WTC11 (cell line): Measurements from ENCODE around the gene PTPRN2. TPM values are rescaled to one million over a fixed set of nuclear protein-coding genes. Genes with fewer than 3 reads are reported as not detected.

ENCODE experiments used
- ATAC-seq: fragments of 200-7000 bp; cut with Tn5 transposase; 2 replicates; pipeline ENCODE4 v1.10.0; 2021; ENCODE audit warnings: mild to moderate bottlenecking, moderate library complexity
- CTCF ChIA-PET: fragments of 300-600 bp; sonication (Branson Sonifier 250); formaldehyde crosslinking; loops from one replicate; lab custom pipeline; 2021; ENCODE audit warnings: antibody characterized with exemption; lab: Charles Lee
- POLR2A ChIA-PET: fragments of 350-600 bp; sonication (Branson Sonifier 250); formaldehyde crosslinking; loops from one replicate; lab custom pipeline; 2021; ENCODE audit warnings: antibody characterized with exemption; lab: Charles Lee
- DNase-seq: peaks from one replicate; pipeline ENCODE4 v3.0.0; 2021; ENCODE audit warnings: low spot score
- H3K27ac Mint-ChIP-seq: 2 replicates; pipeline ENCODE4 v1.8.0; 2021; ENCODE audit warnings: mixed read lengths
- H3K27me3 Mint-ChIP-seq: 2 replicates; pipeline ENCODE4 v1.8.0; 2021; ENCODE audit warnings: low read depth, mild to moderate bottlenecking, moderate library complexity, mixed read lengths
- H3K36me3 Mint-ChIP-seq: 2 replicates; pipeline ENCODE4 v1.8.0; 2021; ENCODE audit warnings: mixed read lengths
- H3K4me1 Mint-ChIP-seq: 2 replicates; pipeline ENCODE4 v1.8.0; 2022; ENCODE audit warnings: mixed read lengths
- H3K4me3 Mint-ChIP-seq: 2 replicates; pipeline ENCODE4 v1.8.0; 2021; ENCODE audit warnings: mild to moderate bottlenecking, moderate library complexity, mixed read lengths
- H3K9me3 Mint-ChIP-seq: 2 replicates; pipeline ENCODE4 v1.8.0; 2021; ENCODE audit warnings: mixed read lengths
- ESRRA ChIP-seq: sonication (generic); formaldehyde crosslinking; IDR thresholded peaks from 2 replicates; pipeline ENCODE4 v1.8.1; 2022; ENCODE audit warnings: mild to moderate bottlenecking, missing genetic modification reagents, borderline replicate concordance
- GABPB1 ChIP-seq: sonication (generic); formaldehyde crosslinking; IDR thresholded peaks from 2 replicates; pipeline ENCODE4 v1.8.1; 2023; ENCODE audit warnings: mild to moderate bottlenecking, missing genetic modification reagents
- IRF2 ChIP-seq: sonication (generic); formaldehyde crosslinking; IDR thresholded peaks from 2 replicates; pipeline ENCODE4 v1.8.0; 2022; ENCODE audit warnings: low read depth, missing genetic modification reagents, borderline replicate concordance
- KAT7 ChIP-seq: sonication (generic); formaldehyde crosslinking; IDR thresholded peaks from 2 replicates; pipeline ENCODE4 v1.8.1; 2023; ENCODE audit warnings: missing genetic modification reagents, mild to moderate bottlenecking, borderline replicate concordance
- NR2C2 ChIP-seq: sonication (generic); formaldehyde crosslinking; IDR thresholded peaks from 2 replicates; pipeline ENCODE4 v1.8.0; 2022; ENCODE audit warnings: mild to moderate bottlenecking, missing genetic modification reagents
- ZNF138 ChIP-seq: sonication (generic); formaldehyde crosslinking; conservative IDR thresholded peaks from 2 replicates; pipeline ENCODE4 v1.8.1; 2022; ENCODE audit warnings: mild to moderate bottlenecking, moderate library complexity, missing genetic modification reagents
- ZNF423 ChIP-seq: fragments of 250-450 bp; sonication (Bioruptor Pico); IDR thresholded peaks from 2 replicates; pipeline ENCODE4 v2.1.2; 2022; ENCODE audit warnings: mild to moderate bottlenecking, moderate library complexity
- ZNF671 ChIP-seq: fragments of 250-450 bp; sonication (Bioruptor Pico); IDR thresholded peaks from 2 replicates; pipeline ENCODE4 v1.8.0; 2021; ENCODE audit warnings: mild to moderate bottlenecking
- total RNA-seq: library from RNA; stranded (reverse); gene quantifications from 3 replicates; pipeline ENCODE4 v1.2.3, GENCODE V29; 2021
- TF ChIP-seq, protein P1 (sequence below): sonication (generic); formaldehyde crosslinking; IDR thresholded peaks from 2 replicates; pipeline ENCODE4 v1.8.1; 2023; ENCODE audit warnings: mild to moderate bottlenecking, moderate library complexity, missing genetic modification reagents
- TF ChIP-seq, protein P2 (sequence below): sonication (generic); formaldehyde crosslinking; conservative IDR thresholded peaks from 2 replicates; pipeline ENCODE4 v1.8.1; 2023; ENCODE audit warnings: mild to moderate bottlenecking, low read depth, missing genetic modification reagents, moderate library complexity
- TF ChIP-seq, protein P3 (sequence below): sonication (generic); formaldehyde crosslinking; IDR thresholded peaks from 2 replicates; pipeline ENCODE4 v1.8.1; 2022; ENCODE audit warnings: low read depth, missing genetic modification reagents, borderline replicate concordance
- TF ChIP-seq, protein P4 (sequence below): fragments of 250-450 bp; sonication (Bioruptor Pico); IDR thresholded peaks from 2 replicates; pipeline ENCODE4 v1.8.0; 2021; ENCODE audit warnings: mild to moderate bottlenecking
- TF ChIP-seq, protein P5 (sequence below): fragments of 250-450 bp; sonication (Bioruptor Pico); IDR thresholded peaks from 2 replicates; pipeline ENCODE4 v1.9.0; 2021; ENCODE audit warnings: moderate library complexity, mild to moderate bottlenecking, inconsistent platforms, borderline replicate concordance
- TF ChIP-seq, protein P6 (sequence below): sonication (generic); formaldehyde crosslinking; IDR thresholded peaks from 2 replicates; pipeline ENCODE4 v1.8.0; 2023; ENCODE audit warnings: mild to moderate bottlenecking, missing genetic modification reagents
- TF ChIP-seq, protein P7 (sequence below): sonication (generic); formaldehyde crosslinking; IDR thresholded peaks from 2 replicates; pipeline ENCODE4 v1.8.1; 2022; ENCODE audit warnings: mild to moderate bottlenecking, moderate library complexity, missing genetic modification reagents
- TF ChIP-seq, protein P8 (sequence below): sonication (generic); formaldehyde crosslinking; IDR thresholded peaks from 2 replicates; pipeline ENCODE4 v1.8.1; 2023; ENCODE audit warnings: mild to moderate bottlenecking, missing genetic modification reagents

Gene PTPRN2
- total RNA-seq, 1 experiment from 2014 or later, result 4.7 TPM

DNA sequence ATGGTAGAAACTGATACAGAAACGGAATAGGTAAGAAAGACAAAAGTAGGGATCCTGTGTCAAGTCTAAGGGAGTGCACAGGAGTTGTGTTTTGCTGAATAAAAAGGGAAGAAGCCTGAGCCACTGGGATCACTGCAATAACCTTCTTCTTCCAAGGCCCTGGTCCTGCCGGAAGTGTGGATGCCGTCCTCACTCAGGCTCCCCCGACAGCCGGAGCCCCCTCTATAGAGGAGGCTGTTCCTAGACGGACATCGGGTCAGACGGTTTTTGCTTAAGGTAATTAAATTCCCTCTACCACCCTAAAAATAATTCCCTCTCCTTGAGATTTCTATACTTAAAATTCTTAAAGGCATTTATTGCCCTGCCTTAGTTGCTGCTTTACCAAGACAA, 566.9 kb downstream of the PTPRN2 start (continued):
- TF ChIP-seq, protein P1, sequence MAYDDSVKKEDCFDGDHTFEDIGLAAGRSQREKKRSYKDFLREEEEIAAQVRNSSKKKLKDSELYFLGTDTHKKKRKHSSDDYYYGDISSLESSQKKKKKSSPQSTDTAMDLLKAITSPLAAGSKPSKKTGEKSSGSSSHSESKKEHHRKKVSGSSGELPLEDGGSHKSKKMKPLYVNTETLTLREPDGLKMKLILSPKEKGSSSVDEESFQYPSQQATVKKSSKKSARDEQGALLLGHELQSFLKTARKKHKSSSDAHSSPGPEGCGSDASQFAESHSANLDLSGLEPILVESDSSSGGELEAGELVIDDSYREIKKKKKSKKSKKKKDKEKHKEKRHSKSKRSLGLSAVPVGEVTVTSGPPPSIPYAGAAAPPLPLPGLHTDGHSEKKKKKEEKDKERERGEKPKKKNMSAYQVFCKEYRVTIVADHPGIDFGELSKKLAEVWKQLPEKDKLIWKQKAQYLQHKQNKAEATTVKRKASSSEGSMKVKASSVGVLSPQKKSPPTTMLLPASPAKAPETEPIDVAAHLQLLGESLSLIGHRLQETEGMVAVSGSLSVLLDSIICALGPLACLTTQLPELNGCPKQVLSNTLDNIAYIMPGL (CRISPR knock-in tag), result no peak
- TF ChIP-seq NR2C2 (CRISPR knock-in tag), result no peak
- TF ChIP-seq, protein P2, sequence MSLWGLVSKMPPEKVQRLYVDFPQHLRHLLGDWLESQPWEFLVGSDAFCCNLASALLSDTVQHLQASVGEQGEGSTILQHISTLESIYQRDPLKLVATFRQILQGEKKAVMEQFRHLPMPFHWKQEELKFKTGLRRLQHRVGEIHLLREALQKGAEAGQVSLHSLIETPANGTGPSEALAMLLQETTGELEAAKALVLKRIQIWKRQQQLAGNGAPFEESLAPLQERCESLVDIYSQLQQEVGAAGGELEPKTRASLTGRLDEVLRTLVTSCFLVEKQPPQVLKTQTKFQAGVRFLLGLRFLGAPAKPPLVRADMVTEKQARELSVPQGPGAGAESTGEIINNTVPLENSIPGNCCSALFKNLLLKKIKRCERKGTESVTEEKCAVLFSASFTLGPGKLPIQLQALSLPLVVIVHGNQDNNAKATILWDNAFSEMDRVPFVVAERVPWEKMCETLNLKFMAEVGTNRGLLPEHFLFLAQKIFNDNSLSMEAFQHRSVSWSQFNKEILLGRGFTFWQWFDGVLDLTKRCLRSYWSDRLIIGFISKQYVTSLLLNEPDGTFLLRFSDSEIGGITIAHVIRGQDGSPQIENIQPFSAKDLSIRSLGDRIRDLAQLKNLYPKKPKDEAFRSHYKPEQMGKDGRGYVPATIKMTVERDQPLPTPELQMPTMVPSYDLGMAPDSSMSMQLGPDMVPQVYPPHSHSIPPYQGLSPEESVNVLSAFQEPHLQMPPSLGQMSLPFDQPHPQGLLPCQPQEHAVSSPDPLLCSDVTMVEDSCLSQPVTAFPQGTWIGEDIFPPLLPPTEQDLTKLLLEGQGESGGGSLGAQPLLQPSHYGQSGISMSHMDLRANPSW (CRISPR knock-in tag), result no peak

DNA sequence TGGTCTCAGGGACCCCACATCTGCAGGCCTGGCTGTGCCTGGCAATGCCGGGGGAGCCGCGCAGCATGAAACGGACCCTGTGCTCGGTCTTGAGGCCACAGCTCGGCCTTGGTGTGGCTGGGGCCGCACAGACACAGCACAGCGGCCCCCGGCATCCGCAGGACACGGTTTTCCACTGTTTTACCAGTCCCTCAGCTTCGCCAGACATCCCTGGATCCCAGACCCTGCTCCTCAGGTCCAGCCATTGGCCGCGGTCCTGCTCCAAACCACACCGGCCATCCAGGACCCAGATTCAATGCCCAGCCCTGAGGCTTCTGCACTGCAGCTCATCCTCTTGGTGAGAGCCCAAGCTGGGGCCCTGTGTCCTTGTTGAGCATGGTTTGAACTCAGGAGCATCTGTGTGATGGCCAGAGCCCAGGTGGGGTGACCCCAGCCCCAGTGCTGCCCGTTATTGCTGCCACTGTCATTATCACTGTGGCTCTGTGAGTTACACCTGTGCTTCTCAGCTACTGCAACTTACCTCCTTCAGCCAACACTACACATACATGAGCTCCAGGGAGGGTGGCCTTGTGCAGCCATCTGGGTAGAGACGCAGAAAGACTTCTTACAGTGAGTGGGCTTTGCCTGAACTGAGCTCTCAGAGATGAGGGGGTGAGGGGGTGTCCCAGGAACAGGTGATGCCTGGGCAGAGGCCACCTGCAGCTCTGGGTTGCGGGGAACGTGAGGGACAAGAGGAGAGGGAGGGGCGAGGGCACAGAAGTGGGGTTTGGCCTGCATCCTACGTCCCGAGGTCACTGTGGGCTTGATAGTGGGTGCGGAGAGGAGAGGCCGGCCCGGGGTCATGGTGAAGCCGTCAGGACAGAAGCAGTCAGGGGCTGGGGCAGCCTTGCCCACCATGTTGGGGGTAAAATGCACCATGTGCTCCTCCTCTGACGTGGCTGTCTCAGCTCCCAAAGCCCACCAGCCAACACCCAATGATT, 567.6 kb downstream of the PTPRN2 start:
- H3K27me3 Mint-ChIP-seq, result peaks cover 6% of the 10 kb centered on the region; the same call in 1 of the 2 replicates
- ChIA-PET CTCF (no interaction called here), POLR2A (no interaction called here)
- peaks cover 17% of the 10 kb centered on the region for H3K36me3 Mint-ChIP-seq
- no peak for ATAC-seq
- H3K9me3 Mint-ChIP-seq, result peaks cover 15% of the 10 kb centered on the region
- TF ChIP-seq ZNF138 (CRISPR knock-in tag) (no peak), ZNF671 (CRISPR knock-in tag) (no peak), IRF2 (no peak), GABPB1 (CRISPR knock-in tag) (no peak), ESRRA (CRISPR knock-in tag) (no peak)
- TF ChIP-seq, protein P3, sequence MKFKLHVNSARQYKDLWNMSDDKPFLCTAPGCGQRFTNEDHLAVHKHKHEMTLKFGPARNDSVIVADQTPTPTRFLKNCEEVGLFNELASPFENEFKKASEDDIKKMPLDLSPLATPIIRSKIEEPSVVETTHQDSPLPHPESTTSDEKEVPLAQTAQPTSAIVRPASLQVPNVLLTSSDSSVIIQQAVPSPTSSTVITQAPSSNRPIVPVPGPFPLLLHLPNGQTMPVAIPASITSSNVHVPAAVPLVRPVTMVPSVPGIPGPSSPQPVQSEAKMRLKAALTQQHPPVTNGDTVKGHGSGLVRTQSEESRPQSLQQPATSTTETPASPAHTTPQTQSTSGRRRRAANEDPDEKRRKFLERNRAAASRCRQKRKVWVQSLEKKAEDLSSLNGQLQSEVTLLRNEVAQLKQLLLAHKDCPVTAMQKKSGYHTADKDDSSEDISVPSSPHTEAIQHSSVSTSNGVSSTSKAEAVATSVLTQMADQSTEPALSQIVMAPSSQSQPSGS, result no peak
- TF ChIP-seq, protein P4, sequence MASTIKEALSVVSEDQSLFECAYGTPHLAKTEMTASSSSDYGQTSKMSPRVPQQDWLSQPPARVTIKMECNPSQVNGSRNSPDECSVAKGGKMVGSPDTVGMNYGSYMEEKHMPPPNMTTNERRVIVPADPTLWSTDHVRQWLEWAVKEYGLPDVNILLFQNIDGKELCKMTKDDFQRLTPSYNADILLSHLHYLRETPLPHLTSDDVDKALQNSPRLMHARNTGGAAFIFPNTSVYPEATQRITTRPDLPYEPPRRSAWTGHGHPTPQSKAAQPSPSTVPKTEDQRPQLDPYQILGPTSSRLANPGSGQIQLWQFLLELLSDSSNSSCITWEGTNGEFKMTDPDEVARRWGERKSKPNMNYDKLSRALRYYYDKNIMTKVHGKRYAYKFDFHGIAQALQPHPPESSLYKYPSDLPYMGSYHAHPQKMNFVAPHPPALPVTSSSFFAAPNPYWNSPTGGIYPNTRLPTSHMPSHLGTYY (CRISPR knock-in tag), result no peak
- peaks cover 14% of the 10 kb centered on the region for H3K4me1 Mint-ChIP-seq
- H3K27ac Mint-ChIP-seq, result no peak overlapping the region
- no peak for DNase-seq
- H3K4me3 Mint-ChIP-seq, result no peak overlapping the region

DNA sequence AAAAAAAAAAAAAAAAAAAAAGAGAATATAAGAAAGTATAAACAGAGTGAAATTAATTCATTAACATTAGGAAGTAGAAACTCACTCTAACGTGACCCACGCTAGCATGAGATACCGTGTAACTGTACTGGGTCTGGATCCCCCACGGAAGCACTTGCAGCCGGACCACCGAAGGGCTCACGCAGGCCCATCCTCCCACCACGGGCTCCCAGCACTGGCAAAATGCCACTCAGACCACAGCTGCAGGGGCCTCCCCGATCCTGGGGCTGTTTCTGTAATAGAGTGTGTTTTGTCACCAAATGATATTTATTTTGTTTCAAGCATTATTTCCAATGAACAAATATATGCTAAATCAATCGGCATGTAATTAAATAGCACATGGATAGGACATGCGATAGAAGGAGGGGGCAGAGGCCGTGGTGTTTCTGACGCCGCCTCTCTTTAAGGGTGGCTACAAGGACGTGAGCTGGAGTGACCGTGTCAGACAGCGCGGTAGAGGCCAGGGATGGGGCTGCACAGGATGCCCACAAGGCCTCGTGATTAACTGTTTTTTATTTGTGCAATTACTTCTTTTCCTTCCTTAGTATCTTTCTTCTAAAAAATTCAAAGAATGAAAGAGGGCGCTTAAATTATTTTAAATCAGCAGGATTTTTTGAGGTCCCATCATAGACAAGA, 568.5 kb downstream of the PTPRN2 start:
- Mint-ChIP-seq H3K4me1 (peaks cover 14% of the 10 kb centered on the region), H3K27ac (no peak overlapping the region), H3K9me3 (peaks cover 11% of the 10 kb centered on the region), H3K36me3 (peaks cover 12% of the 10 kb centered on the region), H3K27me3 (peaks cover 6% of the 10 kb centered on the region; the same call in 1 of the 2 replicates), H3K4me3 (no peak overlapping the region)
- no peak for DNase-seq
- ATAC-seq, result no peak
- POLR2A ChIA-PET, result no interaction called here
- CTCF ChIA-PET, result no interaction called here
- TF ChIP-seq, protein P5, sequence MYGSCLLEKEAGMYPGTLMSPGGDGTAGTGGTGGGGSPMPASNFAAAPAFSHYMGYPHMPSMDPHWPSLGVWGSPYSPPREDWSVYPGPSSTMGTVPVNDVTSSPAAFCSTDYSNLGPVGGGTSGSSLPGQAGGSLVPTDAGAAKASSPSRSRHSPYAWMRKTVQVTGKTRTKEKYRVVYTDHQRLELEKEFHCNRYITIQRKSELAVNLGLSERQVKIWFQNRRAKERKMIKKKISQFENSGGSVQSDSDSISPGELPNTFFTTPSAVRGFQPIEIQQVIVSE (CRISPR knock-in tag), result no peak
- TF ChIP-seq, protein P6, sequence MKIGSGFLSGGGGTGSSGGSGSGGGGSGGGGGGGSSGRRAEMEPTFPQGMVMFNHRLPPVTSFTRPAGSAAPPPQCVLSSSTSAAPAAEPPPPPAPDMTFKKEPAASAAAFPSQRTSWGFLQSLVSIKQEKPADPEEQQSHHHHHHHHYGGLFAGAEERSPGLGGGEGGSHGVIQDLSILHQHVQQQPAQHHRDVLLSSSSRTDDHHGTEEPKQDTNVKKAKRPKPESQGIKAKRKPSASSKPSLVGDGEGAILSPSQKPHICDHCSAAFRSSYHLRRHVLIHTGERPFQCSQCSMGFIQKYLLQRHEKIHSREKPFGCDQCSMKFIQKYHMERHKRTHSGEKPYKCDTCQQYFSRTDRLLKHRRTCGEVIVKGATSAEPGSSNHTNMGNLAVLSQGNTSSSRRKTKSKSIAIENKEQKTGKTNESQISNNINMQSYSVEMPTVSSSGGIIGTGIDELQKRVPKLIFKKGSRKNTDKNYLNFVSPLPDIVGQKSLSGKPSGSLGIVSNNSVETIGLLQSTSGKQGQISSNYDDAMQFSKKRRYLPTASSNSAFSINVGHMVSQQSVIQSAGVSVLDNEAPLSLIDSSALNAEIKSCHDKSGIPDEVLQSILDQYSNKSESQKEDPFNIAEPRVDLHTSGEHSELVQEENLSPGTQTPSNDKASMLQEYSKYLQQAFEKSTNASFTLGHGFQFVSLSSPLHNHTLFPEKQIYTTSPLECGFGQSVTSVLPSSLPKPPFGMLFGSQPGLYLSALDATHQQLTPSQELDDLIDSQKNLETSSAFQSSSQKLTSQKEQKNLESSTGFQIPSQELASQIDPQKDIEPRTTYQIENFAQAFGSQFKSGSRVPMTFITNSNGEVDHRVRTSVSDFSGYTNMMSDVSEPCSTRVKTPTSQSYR (CRISPR knock-in tag), result no peak
- TF ChIP-seq, protein P7, sequence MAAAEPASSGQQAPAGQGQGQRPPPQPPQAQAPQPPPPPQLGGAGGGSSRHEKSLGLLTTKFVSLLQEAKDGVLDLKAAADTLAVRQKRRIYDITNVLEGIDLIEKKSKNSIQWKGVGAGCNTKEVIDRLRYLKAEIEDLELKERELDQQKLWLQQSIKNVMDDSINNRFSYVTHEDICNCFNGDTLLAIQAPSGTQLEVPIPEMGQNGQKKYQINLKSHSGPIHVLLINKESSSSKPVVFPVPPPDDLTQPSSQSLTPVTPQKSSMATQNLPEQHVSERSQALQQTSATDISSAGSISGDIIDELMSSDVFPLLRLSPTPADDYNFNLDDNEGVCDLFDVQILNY (CRISPR knock-in tag), result no peak
- TF ChIP-seq ZNF423 (CRISPR knock-in tag) (no peak), KAT7 (CRISPR knock-in tag) (no peak), GABPB1 (CRISPR knock-in tag) (no peak)
- TF ChIP-seq, protein P8, sequence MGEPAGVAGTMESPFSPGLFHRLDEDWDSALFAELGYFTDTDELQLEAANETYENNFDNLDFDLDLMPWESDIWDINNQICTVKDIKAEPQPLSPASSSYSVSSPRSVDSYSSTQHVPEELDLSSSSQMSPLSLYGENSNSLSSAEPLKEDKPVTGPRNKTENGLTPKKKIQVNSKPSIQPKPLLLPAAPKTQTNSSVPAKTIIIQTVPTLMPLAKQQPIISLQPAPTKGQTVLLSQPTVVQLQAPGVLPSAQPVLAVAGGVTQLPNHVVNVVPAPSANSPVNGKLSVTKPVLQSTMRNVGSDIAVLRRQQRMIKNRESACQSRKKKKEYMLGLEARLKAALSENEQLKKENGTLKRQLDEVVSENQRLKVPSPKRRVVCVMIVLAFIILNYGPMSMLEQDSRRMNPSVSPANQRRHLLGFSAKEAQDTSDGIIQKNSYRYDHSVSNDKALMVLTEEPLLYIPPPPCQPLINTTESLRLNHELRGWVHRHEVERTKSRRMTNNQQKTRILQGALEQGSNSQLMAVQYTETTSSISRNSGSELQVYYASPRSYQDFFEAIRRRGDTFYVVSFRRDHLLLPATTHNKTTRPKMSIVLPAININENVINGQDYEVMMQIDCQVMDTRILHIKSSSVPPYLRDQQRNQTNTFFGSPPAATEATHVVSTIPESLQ (CRISPR knock-in tag), result no peak
